ENCODE data around the gene TMED5.
"Not testable (repeated sequence)": the region's sequence is repeated elsewhere in the genome, so short reads cannot be mapped to it uniquely, and the experiment has no call there.

TMED5 gene

DNA sequence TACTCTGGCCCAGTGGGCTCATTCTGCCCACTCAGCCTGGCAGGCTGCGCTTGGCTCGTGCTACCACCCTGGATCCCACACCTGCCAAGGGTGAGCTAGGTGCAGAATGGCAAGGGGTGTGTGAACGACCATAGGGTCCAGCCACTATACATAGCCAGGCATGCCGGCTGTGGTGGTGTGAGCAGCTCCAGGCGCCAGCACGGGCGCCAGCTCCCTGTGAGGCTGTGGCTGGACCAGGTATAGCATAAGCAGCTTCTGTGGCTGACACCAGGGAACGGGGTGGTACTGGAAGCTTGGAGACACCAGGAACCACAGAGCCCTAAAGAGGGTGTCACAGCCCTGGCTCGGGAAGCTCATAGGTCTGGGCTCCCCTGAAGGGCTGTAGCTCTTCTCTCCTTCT lies 18.9 kb upstream of the TMED5 start:
- no peak overlapping the region for H3K4me3 ChIP-seq (ENCODE audit: low read depth in 1 of 2, low read length in 2 of 2)
- no peaks in the 10 kb centered on the region for H3K36me3 ChIP-seq (ENCODE audit: control insufficient read depth in 1 of 2, insufficient read depth in 2 of 2, low read length in 2 of 2)
- no peaks in the 10 kb centered on the region for H3K27me3 ChIP-seq (ENCODE audit: low read depth, low read length)
- no peaks in the 10 kb centered on the region for H3K4me1 ChIP-seq (ENCODE audit: control insufficient read depth in 1 of 2, insufficient read depth in 2 of 2, low read length in 2 of 2)
- no peaks in the 10 kb centered on the region for H3K9me3 ChIP-seq (ENCODE audit: control insufficient read depth in 1 of 2, low read length in 2 of 2)
- no peak overlapping the region for H3K27ac ChIP-seq (ENCODE audit: low read length)

DNA sequence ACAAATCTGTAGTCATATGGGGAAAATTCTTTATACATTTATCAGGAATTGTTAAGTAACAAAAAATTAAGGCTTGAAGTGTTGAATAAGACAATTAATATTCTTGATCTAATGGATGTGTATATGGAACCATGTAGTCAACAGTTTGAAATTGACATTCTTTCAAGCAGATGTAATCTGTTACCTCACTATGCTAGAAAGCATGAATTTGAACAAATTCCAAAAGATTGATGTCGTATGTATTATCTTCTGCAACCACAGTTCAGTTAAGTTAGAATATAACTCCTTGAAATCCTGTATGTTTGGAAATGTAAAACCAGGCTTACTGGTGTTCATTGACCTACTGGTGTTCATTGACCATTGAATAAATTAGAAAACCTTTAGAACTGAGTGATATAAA lies 16.4 kb upstream of the TMED5 start:
- Histone ChIP-seq H3K9me3 (ENCODE audit: control insufficient read depth in 1 of 2, low read length in 2 of 2) (no peaks in the 10 kb centered on the region), H3K27me3 (ENCODE audit: low read depth, low read length) (no peaks in the 10 kb centered on the region), H3K4me1 (ENCODE audit: control insufficient read depth in 1 of 2, insufficient read depth in 2 of 2, low read length in 2 of 2) (no peaks in the 10 kb centered on the region), H3K27ac (ENCODE audit: low read length) (no peak overlapping the region), H3K36me3 (ENCODE audit: control insufficient read depth in 1 of 2, insufficient read depth in 2 of 2, low read length in 2 of 2) (peaks cover 0 to 3% of the 10 kb centered on the region in 2 donors), H3K4me3 (ENCODE audit: low read depth in 1 of 2, low read length in 2 of 2) (no peak overlapping the region)

DNA sequence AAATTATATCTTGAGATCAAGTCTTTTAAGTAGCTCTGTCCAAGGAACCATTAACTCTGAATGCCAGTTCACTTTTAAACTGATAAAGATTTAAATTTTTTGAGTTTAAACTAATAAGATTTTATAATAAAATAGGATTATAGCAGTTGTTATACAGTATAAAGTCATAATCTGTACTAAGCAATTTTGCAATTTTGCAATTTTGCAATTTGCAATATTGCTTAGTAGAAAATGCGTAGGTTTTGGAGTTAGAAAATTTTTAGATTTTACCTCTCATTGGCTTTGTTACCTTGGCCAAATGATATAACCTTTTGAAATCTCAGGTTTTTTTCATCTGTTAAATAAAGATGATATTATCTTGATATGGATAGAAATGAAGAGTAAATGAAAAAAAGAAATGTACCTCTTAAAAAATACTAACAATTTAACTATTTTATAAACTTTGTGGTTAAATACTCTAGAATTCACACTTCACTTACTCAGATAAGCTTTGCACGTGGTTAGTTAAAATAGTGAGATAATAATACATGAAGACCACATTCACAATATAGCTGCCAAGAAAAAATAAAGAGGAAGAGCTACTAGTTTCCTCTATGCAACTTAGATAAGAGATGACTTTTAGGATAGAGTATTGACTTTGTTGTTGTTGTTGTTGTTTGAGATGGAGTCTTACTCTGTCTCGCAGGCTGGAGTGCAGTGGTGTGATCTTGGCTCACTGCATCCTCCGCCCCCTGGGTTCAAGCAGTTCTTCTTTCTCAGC lies 14.2 kb upstream of the TMED5 start:
- no peak overlapping the region for H3K4me3 ChIP-seq (ENCODE audit: low read depth in 1 of 2, low read length in 2 of 2)
- no peaks in the 10 kb centered on the region for H3K4me1 ChIP-seq (ENCODE audit: control insufficient read depth in 1 of 2, insufficient read depth in 2 of 2, low read length in 2 of 2)
- H3K27me3 ChIP-seq (ENCODE audit: low read depth, low read length), result no peaks in the 10 kb centered on the region
- no peak overlapping the region for H3K27ac ChIP-seq (ENCODE audit: low read length)
- peaks cover 0 to 3% of the 10 kb centered on the region in 2 donors for H3K36me3 ChIP-seq (ENCODE audit: control insufficient read depth in 1 of 2, insufficient read depth in 2 of 2, low read length in 2 of 2)
- H3K9me3 ChIP-seq (ENCODE audit: control insufficient read depth in 1 of 2, low read length in 2 of 2), result no peaks in the 10 kb centered on the region

DNA sequence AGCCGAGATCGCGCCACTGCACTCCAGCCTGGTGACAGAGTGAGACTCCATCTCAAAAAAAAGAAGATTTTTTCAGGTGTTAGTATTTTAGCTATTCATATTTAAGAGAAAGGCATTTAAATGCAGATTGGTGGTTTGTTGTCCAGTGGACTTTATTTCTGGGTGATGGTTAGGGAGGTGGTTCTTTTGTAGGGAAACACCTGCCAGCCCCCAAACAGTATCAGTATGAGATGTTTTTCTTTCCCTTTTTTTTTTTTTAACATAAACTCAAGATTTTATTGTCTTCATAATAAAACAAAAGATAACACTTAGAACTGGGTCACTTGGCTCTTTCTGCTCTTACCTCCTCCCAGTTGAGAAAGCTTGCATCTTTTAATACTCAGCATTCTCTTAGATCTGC lies 10.2 kb upstream of the TMED5 start:
- Histone ChIP-seq H3K27ac (ENCODE audit: low read length) (no peak overlapping the region), H3K4me3 (ENCODE audit: low read depth in 1 of 2, low read length in 2 of 2) (no peak overlapping the region), H3K4me1 (ENCODE audit: control insufficient read depth in 1 of 2, insufficient read depth in 2 of 2, low read length in 2 of 2) (no peaks in the 10 kb centered on the region), H3K9me3 (ENCODE audit: control insufficient read depth in 1 of 2, low read length in 2 of 2) (no peaks in the 10 kb centered on the region), H3K36me3 (ENCODE audit: control insufficient read depth in 1 of 2, insufficient read depth in 2 of 2, low read length in 2 of 2) (peaks cover 0 to 3% of the 10 kb centered on the region in 2 donors), H3K27me3 (ENCODE audit: low read depth, low read length) (no peaks in the 10 kb centered on the region)

- no peak overlapping the region for H3K27ac ChIP-seq (ENCODE audit: low read length)
- no peaks in the 10 kb centered on the region for H3K9me3 ChIP-seq (ENCODE audit: control insufficient read depth in 1 of 2, low read length in 2 of 2)
- H3K4me1 ChIP-seq (ENCODE audit: control insufficient read depth in 1 of 2, insufficient read depth in 2 of 2, low read length in 2 of 2), result no peaks in the 10 kb centered on the region
- no peak overlapping the region for H3K4me3 ChIP-seq (ENCODE audit: low read depth in 1 of 2, low read length in 2 of 2)
- no peaks in the 10 kb centered on the region for H3K36me3 ChIP-seq (ENCODE audit: control insufficient read depth in 1 of 2, insufficient read depth in 2 of 2, low read length in 2 of 2)
- no peaks in the 10 kb centered on the region for H3K27me3 ChIP-seq (ENCODE audit: low read depth, low read length)
Observed at GRCh38 chr1:93186667-93187066, 6.5 kb upstream of the TMED5 start.

DNA sequence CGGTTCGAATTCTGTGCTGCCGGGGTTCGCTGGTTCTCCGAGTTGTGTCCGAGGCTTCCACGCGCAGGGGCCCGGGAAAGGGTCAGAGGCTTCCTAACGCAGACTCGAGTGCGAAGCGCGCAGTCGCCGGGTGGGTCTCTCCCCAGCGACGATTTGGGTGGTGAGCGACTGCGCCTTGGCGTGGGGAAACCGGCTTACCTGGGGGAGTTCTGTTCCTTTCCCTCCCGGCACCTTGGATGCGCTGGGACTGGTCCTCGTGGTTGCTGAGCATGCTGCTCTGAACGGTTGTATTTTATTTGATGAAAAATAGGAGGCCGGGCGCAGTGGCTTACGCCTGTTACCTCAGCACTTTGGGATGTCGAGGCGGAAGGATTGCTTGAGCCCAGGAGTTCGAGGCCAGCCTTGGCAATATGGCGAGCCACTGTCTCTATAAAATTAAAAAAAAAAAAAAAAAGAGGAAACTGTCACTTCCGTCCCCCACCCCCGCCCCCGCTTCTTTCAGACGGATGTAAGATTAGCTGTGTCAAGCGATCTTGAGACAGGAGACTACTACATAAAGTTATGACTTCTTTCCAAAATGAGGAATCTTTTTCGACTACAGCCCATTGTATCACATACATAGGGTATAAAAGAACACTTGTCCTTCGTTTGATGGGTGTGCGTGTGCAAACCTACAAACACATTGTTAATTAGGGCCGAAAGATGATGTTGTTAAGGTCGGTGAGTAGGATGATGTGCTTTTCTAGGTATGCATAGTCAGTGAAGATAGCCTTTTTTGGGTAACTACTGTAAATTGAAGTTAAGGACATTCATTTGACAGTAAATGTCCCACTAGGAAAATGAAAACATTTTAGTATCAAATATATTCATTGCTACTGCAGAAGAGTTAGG lies 755 bp upstream of the TMED5 start, which contains the start of gene CCDC18:
Gene CCDC18 (plus strand): TSS at position 2 of the 891 bp plus-strand sequence. CDS start 2,638 bp downstream, outside the sequence.
- Histone ChIP-seq H3K27ac (ENCODE audit: low read length) (peak within 1 kb of the TSS; percentile 100), H3K4me3 (ENCODE audit: low read depth in 1 of 2, low read length in 2 of 2) (peak within 1 kb of the TSS; percentile 77 to 93), H3K36me3 (ENCODE audit: control insufficient read depth in 1 of 2, insufficient read depth in 2 of 2, low read length in 2 of 2) (peaks cover 3 to 6% of the 10 kb centered on the region in 2 donors), H3K9me3 (ENCODE audit: control insufficient read depth in 1 of 2, low read length in 2 of 2) (no peaks in the 10 kb centered on the region), H3K4me1 (ENCODE audit: control insufficient read depth in 1 of 2, insufficient read depth in 2 of 2, low read length in 2 of 2) (peaks cover 11 to 21% of the 10 kb centered on the region in 2 donors), H3K27me3 (ENCODE audit: low read depth, low read length) (no peaks in the 10 kb centered on the region)

GRCh38 chr1:93178418-93178817 lies 1.8 kb downstream of the TMED5 start:
- Histone ChIP-seq H3K27me3 (ENCODE audit: low read depth, low read length) (no peaks in the 10 kb centered on the region), H3K4me3 (ENCODE audit: low read depth in 1 of 2, low read length in 2 of 2) (peak overlapping the region; percentile 77 to 93), H3K9me3 (ENCODE audit: control insufficient read depth in 1 of 2, low read length in 2 of 2) (no peaks in the 10 kb centered on the region), H3K36me3 (ENCODE audit: control insufficient read depth in 1 of 2, insufficient read depth in 2 of 2, low read length in 2 of 2) (peaks cover 5 to 6% of the 10 kb centered on the region in 2 donors), H3K27ac (ENCODE audit: low read length) (peak overlapping the region; percentile 33), H3K4me1 (ENCODE audit: control insufficient read depth in 1 of 2, insufficient read depth in 2 of 2, low read length in 2 of 2) (peaks cover 11 to 26% of the 10 kb centered on the region in 2 donors)

DNA sequence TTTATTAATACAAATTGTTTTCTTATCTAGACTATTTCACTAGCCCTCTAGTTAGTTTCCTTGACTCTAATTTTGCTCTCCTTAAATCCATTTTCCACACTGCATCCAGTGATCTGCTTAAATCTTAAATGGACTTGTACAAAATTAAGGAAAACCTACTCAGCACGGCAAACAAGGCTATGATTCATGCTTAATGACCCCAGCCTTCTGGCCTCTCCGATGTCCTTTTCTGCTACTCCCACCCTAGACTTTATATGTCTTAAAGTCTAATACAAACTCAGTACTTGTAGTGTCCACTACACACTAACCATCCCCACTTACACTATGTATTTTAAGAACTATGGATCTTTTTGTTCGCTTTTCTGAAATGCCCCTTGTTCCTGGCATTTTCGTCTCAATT lies 2.2 kb downstream of the TMED5 start:
- Histone ChIP-seq H3K4me1 (ENCODE audit: control insufficient read depth in 1 of 2, insufficient read depth in 2 of 2, low read length in 2 of 2) (peaks cover 11 to 26% of the 10 kb centered on the region in 2 donors), H3K9me3 (ENCODE audit: control insufficient read depth in 1 of 2, low read length in 2 of 2) (no peaks in the 10 kb centered on the region), H3K36me3 (ENCODE audit: control insufficient read depth in 1 of 2, insufficient read depth in 2 of 2, low read length in 2 of 2) (peaks cover 5 to 6% of the 10 kb centered on the region in 2 donors), H3K4me3 (ENCODE audit: low read depth in 1 of 2, low read length in 2 of 2) (peak overlapping the region; percentile 77 to 93), H3K27ac (ENCODE audit: low read length) (peak overlapping the region; percentile 33), H3K27me3 (ENCODE audit: low read depth, low read length) (no peaks in the 10 kb centered on the region)

DNA sequence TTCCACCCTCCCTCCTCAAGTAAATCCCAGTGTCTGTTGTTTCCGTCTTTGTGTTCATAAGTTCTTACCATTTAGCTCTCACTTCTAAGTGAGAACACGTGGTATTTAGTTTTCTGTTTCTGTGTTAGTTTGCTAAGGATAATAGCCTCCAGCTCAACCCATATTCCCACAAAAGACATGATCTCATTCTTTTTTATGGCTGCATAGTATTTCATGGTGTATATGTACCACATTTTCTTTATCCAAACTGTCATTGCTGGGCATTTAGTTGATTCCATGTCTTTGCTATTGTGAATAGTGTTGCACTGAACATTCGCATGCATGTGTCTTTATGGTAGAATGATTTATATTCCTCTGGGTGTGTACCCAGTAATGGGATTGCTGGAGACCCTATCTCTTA lies 5.6 kb downstream of the TMED5 start:
- peaks cover 11 to 25% of the 10 kb centered on the region in 2 donors for H3K4me1 ChIP-seq (ENCODE audit: control insufficient read depth in 1 of 2, insufficient read depth in 2 of 2, low read length in 2 of 2)
- H3K27me3 ChIP-seq (ENCODE audit: low read depth, low read length); H3K27ac ChIP-seq (ENCODE audit: low read length): not testable (repeated sequence)

DNA sequence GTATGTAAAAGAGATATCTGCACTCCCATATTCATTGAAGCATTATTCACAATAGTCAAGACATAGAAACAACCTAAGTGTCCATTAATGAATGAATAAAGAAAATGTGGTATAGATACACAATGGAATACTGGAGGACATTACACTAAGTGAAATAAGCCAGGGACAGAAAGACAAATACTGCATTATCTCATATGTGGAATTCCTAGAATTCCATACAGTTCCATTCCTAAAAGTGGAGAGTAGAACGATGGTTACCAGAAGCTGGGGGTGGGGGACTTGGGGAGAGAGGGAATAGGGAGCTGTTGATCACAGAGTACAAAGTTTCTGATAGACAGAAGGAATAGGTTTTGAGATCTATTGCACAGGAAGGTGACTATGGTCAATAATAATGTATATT lies 7.4 kb downstream of the TMED5 start:
- H3K4me3 ChIP-seq (ENCODE audit: low read depth in 1 of 2, low read length in 2 of 2), result no peak overlapping the region
- H3K9me3 ChIP-seq (ENCODE audit: control insufficient read depth in 1 of 2, low read length in 2 of 2), result no peaks in the 10 kb centered on the region
- H3K27me3 ChIP-seq (ENCODE audit: low read depth, low read length), result no peaks in the 10 kb centered on the region
- H3K27ac ChIP-seq (ENCODE audit: low read length), result no peak overlapping the region
- peaks cover 4 to 18% of the 10 kb centered on the region in 2 donors for H3K4me1 ChIP-seq (ENCODE audit: control insufficient read depth in 1 of 2, insufficient read depth in 2 of 2, low read length in 2 of 2)
- H3K36me3 ChIP-seq (ENCODE audit: control insufficient read depth in 1 of 2, insufficient read depth in 2 of 2, low read length in 2 of 2), result peaks cover 0 to 5% of the 10 kb centered on the region in 2 donors

More for the DNA sequence above, 5.6 kb downstream of the TMED5 start:
- H3K4me3 ChIP-seq (ENCODE audit: low read depth in 1 of 2, low read length in 2 of 2); H3K36me3 ChIP-seq (ENCODE audit: control insufficient read depth in 1 of 2, insufficient read depth in 2 of 2, low read length in 2 of 2); H3K9me3 ChIP-seq (ENCODE audit: control insufficient read depth in 1 of 2, low read length in 2 of 2): not testable (repeated sequence)

GRCh38 chr1:93171549-93172034 lies 8.6 kb downstream of the TMED5 start:
- peaks cover 0 to 5% of the 10 kb centered on the region in 2 donors for H3K36me3 ChIP-seq (ENCODE audit: control insufficient read depth in 1 of 2, insufficient read depth in 2 of 2, low read length in 2 of 2)
- no peak overlapping the region for H3K4me3 ChIP-seq (ENCODE audit: low read depth in 1 of 2, low read length in 2 of 2)
- no peaks in the 10 kb centered on the region for H3K9me3 ChIP-seq (ENCODE audit: control insufficient read depth in 1 of 2, low read length in 2 of 2)
- no peak overlapping the region for H3K27ac ChIP-seq (ENCODE audit: low read length)
- no peaks in the 10 kb centered on the region for H3K27me3 ChIP-seq (ENCODE audit: low read depth, low read length)
- peaks cover 0 to 11% of the 10 kb centered on the region in 2 donors for H3K4me1 ChIP-seq (ENCODE audit: control insufficient read depth in 1 of 2, insufficient read depth in 2 of 2, low read length in 2 of 2)
